ENCODE results near the gene FREM2.

The FREM2 gene

GRCh38 chr13:38814331-38814730 is 127.5 kb downstream of the FREM2 start:
- no peak for DNase-seq (ENCODE audit: low read depth)
- H3K4me3 ChIP-seq (ENCODE audit: low read depth, low read length): no peak overlapping the region
- TF ChIP-seq CTCF (IDR thresholded peaks at IDR 0.05; ENCODE audit: low read depth, low read length, missing control alignments): no peak

DNA sequence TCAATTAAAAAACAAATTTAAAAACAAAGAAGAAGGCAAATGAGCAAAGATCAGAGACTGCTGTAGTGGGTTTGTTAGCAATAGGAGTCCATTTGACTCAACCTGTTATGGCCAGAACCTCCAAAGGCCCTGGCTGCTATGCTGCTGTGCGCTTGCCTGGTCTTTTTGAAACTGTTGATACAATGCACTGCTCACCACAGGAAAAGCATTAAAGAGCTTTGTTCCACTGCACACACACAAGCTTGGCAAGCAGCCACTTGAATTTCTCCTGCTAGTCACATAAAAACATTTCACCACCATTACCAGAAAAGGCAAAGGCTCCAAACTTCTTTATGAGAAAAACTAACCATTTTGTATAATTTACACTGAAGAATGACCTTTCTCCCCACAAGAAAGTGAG is 132.2 kb downstream of the FREM2 start:
- TF ChIP-seq CTCF (IDR thresholded peaks at IDR 0.05; ENCODE audit: low read depth, low read length, missing control alignments): no peak
- DNase-seq (ENCODE audit: low read depth): no peak
- no peak overlapping the region for H3K4me3 ChIP-seq (ENCODE audit: low read depth, low read length)

DNA sequence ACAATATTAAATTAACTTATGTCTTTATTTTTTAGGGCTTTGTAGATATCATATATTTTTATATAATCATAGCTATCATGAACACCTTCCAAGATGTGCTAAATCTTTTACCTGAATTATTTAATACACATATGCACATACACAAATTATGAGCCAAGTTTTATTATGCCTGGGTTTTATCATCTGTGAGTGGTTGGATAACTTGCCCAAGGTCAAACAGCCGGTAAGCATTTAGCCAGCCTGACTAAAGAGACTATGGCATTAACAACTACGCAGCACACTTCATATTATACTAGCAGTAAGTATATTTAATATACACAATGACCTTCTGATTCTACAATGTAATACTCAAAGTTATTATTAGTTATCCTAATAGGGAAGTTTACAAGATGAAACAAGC is 132.7 kb downstream of the FREM2 start:
- TF ChIP-seq CTCF (IDR thresholded peaks at IDR 0.05; ENCODE audit: low read depth, low read length, missing control alignments): no peak
- no peak for DNase-seq (ENCODE audit: low read depth)
- no peak overlapping the region for H3K4me3 ChIP-seq (ENCODE audit: low read depth, low read length)

- H3K4me3 ChIP-seq (ENCODE audit: low read depth, low read length): no peak overlapping the region
- no peak for DNase-seq (ENCODE audit: low read depth)
- no peak for TF ChIP-seq CTCF (IDR thresholded peaks at IDR 0.05; ENCODE audit: low read depth, low read length, missing control alignments)
Measured at GRCh38 chr13:38821770-38822551, 135.1 kb downstream of the FREM2 start.

DNA sequence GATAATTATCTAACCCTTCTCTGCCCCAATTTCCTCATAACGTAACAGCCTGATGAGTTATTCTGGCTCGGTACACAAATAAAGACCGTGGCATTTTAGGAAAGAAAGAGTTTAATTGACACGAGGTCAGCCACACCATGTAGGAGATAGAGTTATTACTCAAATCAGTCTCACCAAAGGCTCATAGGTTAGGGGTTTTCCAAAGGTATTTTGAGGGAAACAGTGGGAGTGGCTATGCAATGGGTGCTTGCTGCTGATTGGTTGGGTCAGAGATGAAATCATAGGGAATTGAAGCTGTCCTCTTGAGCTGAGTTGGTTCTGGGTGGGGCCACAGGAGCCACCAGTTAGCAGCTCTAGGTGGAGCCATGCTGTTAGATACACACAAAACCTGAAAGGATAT is 137.5 kb downstream of the FREM2 start:
- TF ChIP-seq CTCF (IDR thresholded peaks at IDR 0.05; ENCODE audit: low read depth, low read length, missing control alignments): no peak
- no peak overlapping the region for H3K4me3 ChIP-seq (ENCODE audit: low read depth, low read length)
- DNase-seq (ENCODE audit: low read depth): peak; percentile 30

DNA sequence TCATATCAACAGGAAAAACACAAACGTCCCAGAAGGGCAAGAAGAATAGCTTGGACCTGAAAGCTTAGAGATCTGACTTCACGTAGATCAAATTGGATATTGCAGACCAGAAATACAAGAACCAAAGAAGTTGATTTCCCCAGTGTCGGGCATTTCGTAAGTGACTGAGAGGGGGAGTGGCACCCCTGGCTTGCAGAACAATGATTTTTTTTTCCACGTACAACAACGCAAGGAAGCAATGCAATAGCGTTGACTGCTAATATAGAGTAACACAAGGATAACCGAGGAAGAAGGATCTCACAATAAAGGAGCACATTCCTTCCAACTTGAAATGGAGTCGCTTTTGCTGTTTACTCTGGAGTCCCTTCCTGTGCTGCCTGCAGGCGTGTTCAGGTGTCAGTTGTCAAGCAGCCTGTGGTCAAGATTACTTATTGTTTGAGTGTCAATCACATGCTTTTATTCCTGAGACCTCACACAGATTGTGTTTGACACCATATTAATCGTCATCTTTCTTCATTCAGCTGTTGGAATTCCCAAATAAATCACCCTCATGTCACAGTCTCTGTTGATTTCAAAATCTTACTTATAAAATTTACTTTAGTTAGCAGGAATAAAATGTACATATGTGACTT is 139.4 kb downstream of the FREM2 start:
- no peak for TF ChIP-seq CTCF (IDR thresholded peaks at IDR 0.05; ENCODE audit: low read depth, low read length, missing control alignments)
- no peak overlapping the region for H3K4me3 ChIP-seq (ENCODE audit: low read depth, low read length)
- no peak for DNase-seq (ENCODE audit: low read depth)
